Spleen (tissue), 11 donors: ENCODE results near the gene MFNG. TPM values are rescaled to one million over a fixed set of nuclear protein-coding genes. Genes with fewer than 3 reads are reported as not detected.

Source experiments
- DNase-seq: peaks from one replicate; pipeline ENCODE4 v3.0.0-alpha.2; 2020
- H3K27ac ChIP-seq, 8 donors: fragments of 200-600 bp; sonication (generic) in 7 of 8; 1 replicate in 4 of 8; 2 replicates in 4 of 8; pipeline versions ENCODE4 v1.5.0 to v1.8.0; 2016 to 2021; ENCODE audit warnings: inconsistent platforms in 4 of 8, mild to moderate bottlenecking in 4 of 8, moderate library complexity in 1 of 8
- H3K27me3 ChIP-seq, 7 donors: fragments of 200-600 bp; sonication (generic) in 6 of 7; replicated peaks in 1 of 7; 1 replicate in 4 of 7; 2 replicates in 3 of 7; pipeline versions ENCODE4 v1.5.0 to v1.8.0; 2016 to 2021; ENCODE audit warnings: inconsistent platforms in 3 of 7, mild to moderate bottlenecking in 1 of 7
- H3K36me3 ChIP-seq, 6 donors: fragments of 200-600 bp; sonication (generic) in 5 of 6; 1 replicate in 4 of 6; 2 replicates in 2 of 6; pipeline versions ENCODE4 v1.5.0 to v1.8.0; 2016 to 2021; ENCODE audit warnings: inconsistent platforms in 2 of 6
- H3K4me1 ChIP-seq, 6 donors: fragments of 200-600 bp; sonication (generic) in 5 of 6; 1 replicate in 3 of 6; 2 replicates in 3 of 6; pipeline versions ENCODE4 v1.5.0 to v1.8.0; 2016 to 2021; ENCODE audit warnings: inconsistent platforms in 3 of 6
- H3K4me3 ChIP-seq, 8 donors: fragments of 200-600 bp; sonication (generic) in 7 of 8; 1 replicate in 4 of 8; 2 replicates in 4 of 8; pipeline versions ENCODE4 v1.5.0 to v1.8.0; 2016 to 2021; ENCODE audit warnings: inconsistent platforms in 4 of 8, mild to moderate bottlenecking in 4 of 8, moderate library complexity in 2 of 8
- H3K9me3 ChIP-seq, 8 donors: fragments of 200-600 bp; sonication (generic) in 7 of 8; 1 replicate in 4 of 8; 2 replicates in 4 of 8; pipeline versions ENCODE4 v1.5.0 to v1.8.0; 2016 to 2021; ENCODE audit warnings: inconsistent platforms in 4 of 8
- CTCF ChIP-seq, 11 experiments: fragments of 200-600 bp in 7 of 11; fragments of 450-650 bp in 4 of 11; sonication (generic) in 4 of 11; IDR thresholded peaks in 8 of 11; conservative IDR thresholded peaks in 3 of 11; 1 replicate in 7 of 11; 2 replicates in 4 of 11; pipeline versions ENCODE4 v1.4.0 to v1.8.0; 2016 to 2021; ENCODE audit warnings: antibody characterized with exemption in 11 of 11, inconsistent platforms in 4 of 11, mild to moderate bottlenecking in 1 of 11
- POLR2A ChIP-seq, 3 donors: fragments of 450-650 bp; IDR thresholded peaks; one replicate each; pipeline ENCODE4 v1.5.1; 2017; ENCODE audit warnings: antibody characterized with exemption in 3 of 3, mild to moderate bottlenecking in 1 of 3
- POLR2AphosphoS5 ChIP-seq, 3 donors: sonication (generic); formaldehyde crosslinking; IDR thresholded peaks; one replicate each; pipeline ENCODE4 v1.5.1; 2017; ENCODE audit warnings: antibody characterized with exemption in 3 of 3
- WGBS, 5 donors: extraction: QIAGEN DNeasy Blood & Tissue Kit in 3 of 5; methylation state at CpG; one replicate each; pipeline versions ENCODE4 v1.1.5 to v1.1.7; 2013 to 2018; 5-methylcytosine and 5-hydroxymethylcytosine counted together
- intact Hi-C: fragments of 100-400 bp; cut with DNase I; formaldehyde crosslinking; loops from one replicate; pipeline ENCODE4 v1.15.0; 2023; ENCODE audit warnings: low total_unique reads
- polyA plus RNA-seq, 3 donors: library from polyadenylated mRNA; stranded (reverse); fragments of 200-250 nt; gene quantifications; one replicate each; pipeline ENCODE4 v1.2.1, GENCODE V29; 2013
- total RNA-seq, 7 donors: library from RNA; depleted of rRNA in 3 of 7; stranded (reverse); fragments of >200 nt in 3 of 7; fragmentation: NEBNext Ultra II Directional in 4 of 7; extraction: Animal tissue kit (Norgen Biotek cat#: 25700) in 4 of 7; gene quantifications; one replicate each; pipeline versions ENCODE4 v1.1.0 to v1.2.1, GENCODE V29; 2016 to 2021
- donor health status: healthy with polysubstance abuse.
- donor health status: DM: no; HTN: no; CAD: no; lungs with moderate emphysema.
- donor health status: DM: no; HTN: no; CAD: no.
- donor health status: Bipolar disorder and iron deficiency.
- donor health status: healthy.
- donor health status: DM: no; HTN: no; CAD: no.
- donor health status: DM: yes; HTN: yes; CAD: no.

Gene MFNG
- total and polyA plus RNA-seq, 10 donors, result 38.7 to 138 (median 96.6) TPM

DNA sequence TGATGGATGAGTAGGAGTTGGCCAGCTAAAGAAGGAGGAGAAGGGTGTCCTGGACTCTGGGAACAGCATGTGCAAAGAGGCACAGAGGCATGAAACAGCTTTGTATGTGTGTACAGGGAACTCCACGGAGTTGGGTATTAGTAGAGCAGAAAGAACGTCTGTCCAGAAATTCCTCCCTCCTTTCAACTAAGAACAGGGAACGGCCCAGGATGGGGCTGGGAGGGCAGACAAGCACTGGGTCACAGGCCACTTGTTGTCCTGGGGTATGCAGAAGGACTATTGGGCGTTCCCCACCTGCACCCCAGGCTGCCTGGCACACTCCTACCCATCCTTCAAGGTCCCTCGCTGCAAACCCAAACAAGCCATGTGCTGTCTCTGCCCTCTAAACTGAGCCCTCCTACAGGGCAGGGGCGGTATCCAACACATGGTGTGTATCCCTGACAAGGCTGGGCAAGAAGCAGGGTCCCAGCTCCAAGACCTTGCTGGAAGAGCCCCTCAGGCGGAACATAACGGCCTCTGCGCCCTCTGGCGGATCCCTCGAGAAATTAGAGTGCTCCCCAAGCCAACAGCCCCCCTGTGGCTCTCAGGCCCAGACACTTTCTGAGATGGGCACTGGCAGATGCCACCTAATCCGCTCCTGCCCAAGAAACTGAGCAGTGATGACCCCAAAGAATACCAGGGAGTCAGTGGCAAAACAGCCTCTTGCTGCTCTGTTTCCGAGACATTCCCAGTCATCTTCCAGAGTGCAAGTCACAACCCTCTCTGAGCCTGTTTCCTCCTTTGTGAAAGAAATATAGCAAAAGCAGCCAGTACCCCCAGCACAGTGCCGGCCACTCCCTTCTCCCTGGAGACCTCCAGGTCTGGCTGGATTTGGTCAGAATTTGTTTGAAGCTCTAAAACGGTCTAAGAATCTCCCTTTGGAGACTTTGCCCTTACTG, 57.3 kb downstream of the MFNG start:
- H3K4me3 ChIP-seq, result no peak overlapping the region
- no peak for DNase-seq

GRCh38 chr22:37427711-37428635, 58.2 kb downstream of the MFNG start:
- 19 to 36% (median 21%) methylated on average over 29 to 59 of the region's 59 CpGs for WGBS, 5 donors
- H3K9me3 ChIP-seq, result peaks cover 0 to 5% (median 0%) of the 10 kb centered on the region in 8 donors
- no peak overlapping the region for H3K27ac ChIP-seq
- H3K27me3 ChIP-seq, result peaks cover 6 to 97% (median 61%) of the 10 kb centered on the region in 7 donors
- peaks cover 2 to 36% (median 17%) of the 10 kb centered on the region in 6 donors for H3K4me1 ChIP-seq
- intact Hi-C loops, result loop anchor here (10.0 kb wide), 2 partner anchors 93 to 163 kb away; no protein-coding TSS in a partner anchor
- no peak for DNase-seq
- H3K36me3 ChIP-seq, result no peaks in the 10 kb centered on the region
- TF ChIP-seq POLR2AphosphoS5 (IDR thresholded peaks at IDR 0.05) (no peak), CTCF (IDR thresholded peaks at IDR 0.05 in 8 of 11, conservative IDR thresholded peaks at IDR 0.05 in 3 of 11) (peak in 1 of 11 experiments; percentile 10), POLR2A (IDR thresholded peaks at IDR 0.05) (no peak)
- peak overlapping the region in 5 of 8 donors; percentile 30 to 65 (median 38) for H3K4me3 ChIP-seq

More for the DNA sequence above, 57.3 kb downstream of the MFNG start:
- 26 to 37% (median 30%) methylated on average over 11 to 15 of the region's 15 CpGs for WGBS, 5 donors
- TF ChIP-seq CTCF (IDR thresholded peaks at IDR 0.05 in 8 of 11, conservative IDR thresholded peaks at IDR 0.05 in 3 of 11) (peak; percentile 29 to 83 (median 68)), POLR2A (IDR thresholded peaks at IDR 0.05) (no peak), POLR2AphosphoS5 (IDR thresholded peaks at IDR 0.05) (no peak)
- intact Hi-C loops, result loop anchor here (10.0 kb wide), 2 partner anchors 94 to 164 kb away; no protein-coding TSS in a partner anchor
- H3K4me1 ChIP-seq, result peaks cover 2 to 36% (median 17%) of the 10 kb centered on the region in 6 donors
- H3K36me3 ChIP-seq, result no peaks in the 10 kb centered on the region
- peaks cover 6 to 100% (median 64%) of the 10 kb centered on the region in 7 donors for H3K27me3 ChIP-seq
- no peak overlapping the region for H3K27ac ChIP-seq
- peaks cover 0 to 5% (median 0%) of the 10 kb centered on the region in 8 donors for H3K9me3 ChIP-seq

- Histone ChIP-seq H3K36me3 (no peaks in the 10 kb centered on the region), H3K4me1 (peaks cover 2 to 36% (median 17%) of the 10 kb centered on the region in 6 donors), H3K4me3 (peak within 1 kb of the TSS; percentile 1 to 65 (median 32)), H3K27me3 (peaks cover 6 to 94% (median 54%) of the 10 kb centered on the region in 7 donors), H3K27ac (no peak within 1 kb of the TSS), H3K9me3 (no peaks in the 10 kb centered on the region)
- WGBS, 5 donors, result 0 to 1% (median 1%) methylated on average over 17 to 72 of the region's 72 CpGs
- intact Hi-C loops, result loop anchor here (10.0 kb wide), 2 partner anchors 92 to 162 kb away; no protein-coding TSS in a partner anchor
- no peak for DNase-seq
- TF ChIP-seq CTCF (IDR thresholded peaks at IDR 0.05 in 8 of 11, conservative IDR thresholded peaks at IDR 0.05 in 3 of 11) (peak in 1 of 11 experiments; percentile 7), POLR2A (IDR thresholded peaks at IDR 0.05) (no peak), POLR2AphosphoS5 (IDR thresholded peaks at IDR 0.05) (no peak)
Measured at GRCh38 chr22:37427135-37427710, 59.0 kb downstream of the MFNG start, which contains the start of gene ELFN2. Gene ELFN2, minus strand, starts transcription at chr22:37427479. Its CDS starts 51,945 bp downstream, at chr22:37375534.
